BLaER1 treated with 17β-estradiol and CSF1 and Interleukin-3, amounts not matched to agents 10 nM and 100 nM (cell line): ENCODE data around the gene STK26.

Source experiments
- H3K27ac ChIP-seq, 11 experiments: shearing (Covaris generic); formaldehyde crosslinking; 2 replicates each; pipeline ENCODE4 v1.8.1; 2022
- H3K27me3 ChIP-seq, 11 experiments: shearing (Covaris generic); formaldehyde crosslinking; 2 replicates each; pipeline ENCODE4 v1.8.1; 2022
- H3K36me3 ChIP-seq, 11 experiments: shearing (Covaris generic); formaldehyde crosslinking; 2 replicates each; pipeline ENCODE4 v1.8.1; 2022
- H3K4me1 ChIP-seq, 10 experiments: shearing (Covaris generic); formaldehyde crosslinking; 2 replicates each; pipeline ENCODE4 v1.8.1; 2022
- H3K4me2 ChIP-seq, 11 experiments: shearing (Covaris generic); formaldehyde crosslinking; 2 replicates each; pipeline ENCODE4 v1.8.1; 2022
- H3K4me3 ChIP-seq, 10 experiments: shearing (Covaris generic); formaldehyde crosslinking; 2 replicates each; pipeline ENCODE4 v1.8.1; 2022
- H3K9ac ChIP-seq, 11 experiments: shearing (Covaris generic); formaldehyde crosslinking; 2 replicates each; pipeline ENCODE4 v1.8.1; 2022
- H3K9me3 ChIP-seq, 11 experiments: shearing (Covaris generic); formaldehyde crosslinking; replicated peaks in 1 of 11; 2 replicates each; pipeline ENCODE4 v1.8.1; 2022
- H4K20me1 ChIP-seq, 11 experiments: shearing (Covaris generic); formaldehyde crosslinking; 2 replicates each; pipeline ENCODE4 v1.8.1; 2022
- Cebpa-rat ChIP-seq, 11 experiments: shearing (Covaris generic); IDR thresholded peaks; 2 replicates each; pipeline ENCODE4 v1.8.1; 2022

STK26 gene

DNA sequence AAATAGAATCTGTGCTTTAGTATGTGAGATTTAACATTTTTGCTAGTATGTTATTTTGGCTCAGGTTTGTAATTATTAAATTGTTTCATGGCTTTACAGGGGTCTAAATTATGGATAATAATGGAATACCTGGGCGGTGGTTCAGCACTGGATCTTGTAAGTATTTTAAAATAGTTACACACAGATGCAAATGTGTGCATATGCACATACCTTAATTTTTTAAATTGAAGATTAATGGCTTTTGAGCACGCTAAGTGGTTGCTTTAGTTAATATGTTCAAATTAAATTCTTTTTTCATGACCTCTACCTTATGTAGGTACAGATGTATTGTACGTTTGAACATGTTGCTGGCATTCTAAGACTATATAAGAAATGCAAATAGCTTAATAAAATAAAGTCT is 40.2 kb downstream of the STK26 start:
- H4K20me1 ChIP-seq, result peaks cover 0 to 21% (median 0%) of the 10 kb centered on the region in 11 experiments; a peak in 11 of 22 replicates
- no peak overlapping the region for H3K27ac ChIP-seq
- no peak overlapping the region for H3K4me2 ChIP-seq
- peaks cover 0 to 66% (median 11%) of the 10 kb centered on the region in 11 experiments; a peak in 12 of 22 replicates for H3K36me3 ChIP-seq
- H3K4me1 ChIP-seq, result no peaks in the 10 kb centered on the region
- no peaks in the 10 kb centered on the region for H3K9me3 ChIP-seq
- no peak overlapping the region for H3K4me3 ChIP-seq
- TF ChIP-seq Cebpa-rat (IDR thresholded peaks at IDR 0.05), result no peak
- no peak overlapping the region for H3K9ac ChIP-seq
- peaks cover 95 to 100% (median 98%) of the 10 kb centered on the region in 11 experiments for H3K27me3 ChIP-seq

DNA sequence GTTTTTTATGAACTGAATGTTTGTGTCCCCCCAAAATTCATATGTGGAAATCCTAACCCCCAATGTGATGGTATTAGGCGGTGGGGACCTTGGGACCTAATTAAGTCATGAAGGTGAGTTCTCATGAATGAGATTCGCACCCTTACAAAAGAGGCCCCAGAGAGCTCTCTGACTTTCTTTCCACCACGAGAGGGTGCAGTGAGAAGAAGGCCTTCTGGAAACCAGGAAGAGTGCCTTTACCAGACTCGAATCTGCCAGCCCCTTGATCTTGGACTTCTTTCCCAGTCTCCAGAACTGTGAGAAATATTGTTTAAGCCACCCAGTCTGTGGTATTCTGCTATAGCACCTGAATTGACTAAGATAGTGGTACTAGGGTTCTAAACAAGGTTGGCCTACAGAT is 40.8 kb downstream of the STK26 start:
- Histone ChIP-seq H3K27me3 (peaks cover 95 to 100% (median 99%) of the 10 kb centered on the region in 11 experiments), H3K4me1 (no peaks in the 10 kb centered on the region), H4K20me1 (peaks cover 0 to 18% (median 0%) of the 10 kb centered on the region in 11 experiments; a peak in 10 of 22 replicates), H3K36me3 (peaks cover 0 to 71% (median 15%) of the 10 kb centered on the region in 11 experiments; a peak in 13 of 22 replicates), H3K9ac (no peak overlapping the region), H3K4me3 (no peak overlapping the region), H3K9me3 (no peaks in the 10 kb centered on the region; a peak in 1 of 22 replicates), H3K4me2 (no peak overlapping the region), H3K27ac (no peak overlapping the region)
- TF ChIP-seq Cebpa-rat (IDR thresholded peaks at IDR 0.05), result no peak

DNA sequence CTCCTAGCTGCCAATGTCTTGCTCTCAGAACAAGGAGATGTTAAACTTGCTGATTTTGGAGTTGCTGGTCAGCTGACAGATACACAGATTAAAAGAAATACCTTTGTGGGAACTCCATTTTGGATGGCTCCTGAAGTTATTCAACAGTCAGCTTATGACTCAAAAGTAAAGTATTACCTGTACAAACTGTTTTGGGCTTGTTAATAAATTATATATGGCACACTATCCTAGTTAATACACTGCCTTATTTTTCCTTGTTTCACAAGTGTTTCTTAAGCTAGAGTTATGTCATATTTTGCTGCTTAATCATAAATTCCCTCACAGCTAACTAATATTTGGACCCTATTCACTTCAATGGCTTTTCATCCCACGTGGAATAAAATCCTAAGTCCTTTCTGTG is 45.3 kb downstream of the STK26 start:
- peaks cover 5 to 72% (median 26%) of the 10 kb centered on the region in 11 experiments; a peak in 15 of 22 replicates for H3K36me3 ChIP-seq
- H3K4me1 ChIP-seq, result no peaks in the 10 kb centered on the region
- H3K4me3 ChIP-seq, result no peak overlapping the region
- no peak overlapping the region for H3K9ac ChIP-seq
- no peaks in the 10 kb centered on the region; a peak in 1 of 22 replicates for H3K9me3 ChIP-seq
- no peak overlapping the region for H3K27ac ChIP-seq
- peaks cover 0 to 17% (median 0%) of the 10 kb centered on the region in 11 experiments; a peak in 4 of 22 replicates for H4K20me1 ChIP-seq
- no peak overlapping the region for H3K4me2 ChIP-seq
- no peak for TF ChIP-seq Cebpa-rat (IDR thresholded peaks at IDR 0.05)
- H3K27me3 ChIP-seq, result peaks cover 95 to 100% (median 97%) of the 10 kb centered on the region in 11 experiments

DNA sequence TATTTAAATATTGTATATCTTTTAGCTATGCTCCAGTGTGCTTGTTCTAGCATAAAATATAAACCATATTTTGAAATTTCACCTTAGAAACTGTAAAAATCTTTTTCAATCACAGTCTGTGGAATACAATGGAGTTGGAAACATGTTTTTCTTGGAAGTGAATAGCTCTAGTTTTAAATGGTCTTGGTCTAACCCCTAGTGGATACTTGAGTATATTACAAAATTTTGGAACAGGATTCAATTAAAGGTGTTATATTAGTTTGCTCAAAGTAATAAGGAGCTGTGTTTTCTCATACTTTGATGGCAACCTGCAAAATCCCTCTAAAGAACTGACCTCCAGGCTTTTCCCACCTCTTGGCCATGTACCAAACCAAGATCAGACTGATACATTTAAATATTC is 48.2 kb downstream of the STK26 start:
- peaks cover 87 to 100% (median 97%) of the 10 kb centered on the region in 11 experiments for H3K27me3 ChIP-seq
- H3K4me1 ChIP-seq, result no peaks in the 10 kb centered on the region
- peaks cover 0 to 21% (median 0%) of the 10 kb centered on the region in 11 experiments; a peak in 4 of 22 replicates for H4K20me1 ChIP-seq
- no peak overlapping the region for H3K9ac ChIP-seq
- no peak overlapping the region for H3K27ac ChIP-seq
- H3K9me3 ChIP-seq, result no peaks in the 10 kb centered on the region; a peak in 1 of 22 replicates
- no peak overlapping the region for H3K4me3 ChIP-seq
- peaks cover 5 to 70% (median 29%) of the 10 kb centered on the region in 11 experiments; a peak in 15 of 22 replicates for H3K36me3 ChIP-seq
- TF ChIP-seq Cebpa-rat (IDR thresholded peaks at IDR 0.05), result no peak
- no peak overlapping the region for H3K4me2 ChIP-seq

DNA sequence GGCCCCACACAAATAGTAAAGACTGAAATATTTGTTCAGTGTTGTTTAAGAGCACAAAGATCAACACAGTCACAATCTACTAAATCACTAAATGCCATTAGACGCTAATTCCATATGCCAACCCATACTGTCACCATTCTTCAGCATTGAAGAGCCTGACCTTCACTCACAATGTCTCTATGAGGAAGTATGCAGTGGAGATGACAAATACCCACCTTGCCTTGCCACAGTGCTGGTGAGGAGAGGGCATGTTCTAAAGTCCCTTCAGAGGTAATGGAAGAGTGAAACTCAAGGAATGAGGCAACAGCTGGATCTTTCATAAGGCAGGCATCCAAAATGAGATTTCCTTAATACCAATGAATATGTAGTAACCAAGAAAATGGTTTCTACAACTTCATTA is 54.3 kb downstream of the STK26 start:
- Histone ChIP-seq H3K9ac (no peak overlapping the region), H3K36me3 (peaks cover 0 to 30% (median 14%) of the 10 kb centered on the region in 11 experiments; a peak in 11 of 22 replicates), H3K27me3 (peaks cover 91 to 100% (median 99%) of the 10 kb centered on the region in 11 experiments), H3K9me3 (no peaks in the 10 kb centered on the region; a peak in 1 of 22 replicates), H3K4me3 (no peak overlapping the region), H4K20me1 (peaks cover 0 to 10% (median 0%) of the 10 kb centered on the region in 11 experiments; a peak in 2 of 22 replicates), H3K4me1 (no peaks in the 10 kb centered on the region), H3K4me2 (no peak overlapping the region), H3K27ac (no peak overlapping the region)
- no peak for TF ChIP-seq Cebpa-rat (IDR thresholded peaks at IDR 0.05)

DNA sequence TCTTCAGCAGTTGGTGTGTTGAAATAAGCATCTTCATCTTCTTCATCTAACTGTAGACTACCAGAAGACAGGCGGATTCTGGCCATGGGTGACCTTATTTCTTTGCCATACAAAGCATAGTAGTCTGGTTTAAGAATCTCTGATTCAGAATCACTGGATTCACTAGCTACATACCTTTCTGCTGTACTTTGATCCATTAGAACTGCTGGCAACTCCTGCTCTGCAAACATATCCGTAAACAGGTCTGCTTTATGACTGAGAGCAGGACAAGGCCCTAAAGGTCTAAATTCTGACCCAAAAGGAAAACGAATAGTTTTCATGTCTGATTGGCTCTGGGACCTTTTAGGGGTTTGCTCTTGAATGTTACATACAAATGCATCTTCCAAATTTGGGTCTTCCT is 54.8 kb downstream of the STK26 start:
- no peak overlapping the region for H3K4me2 ChIP-seq
- no peaks in the 10 kb centered on the region for H3K4me1 ChIP-seq
- H3K9me3 ChIP-seq, result no peaks in the 10 kb centered on the region; a peak in 1 of 22 replicates
- peaks cover 0 to 10% (median 0%) of the 10 kb centered on the region in 11 experiments; a peak in 2 of 22 replicates for H4K20me1 ChIP-seq
- peaks cover 91 to 100% (median 99%) of the 10 kb centered on the region in 11 experiments for H3K27me3 ChIP-seq
- TF ChIP-seq Cebpa-rat (IDR thresholded peaks at IDR 0.05), result no peak
- no peak overlapping the region for H3K4me3 ChIP-seq
- peaks cover 0 to 25% (median 13%) of the 10 kb centered on the region in 11 experiments; a peak in 11 of 22 replicates for H3K36me3 ChIP-seq
- H3K27ac ChIP-seq, result no peak overlapping the region
- no peak overlapping the region for H3K9ac ChIP-seq

DNA sequence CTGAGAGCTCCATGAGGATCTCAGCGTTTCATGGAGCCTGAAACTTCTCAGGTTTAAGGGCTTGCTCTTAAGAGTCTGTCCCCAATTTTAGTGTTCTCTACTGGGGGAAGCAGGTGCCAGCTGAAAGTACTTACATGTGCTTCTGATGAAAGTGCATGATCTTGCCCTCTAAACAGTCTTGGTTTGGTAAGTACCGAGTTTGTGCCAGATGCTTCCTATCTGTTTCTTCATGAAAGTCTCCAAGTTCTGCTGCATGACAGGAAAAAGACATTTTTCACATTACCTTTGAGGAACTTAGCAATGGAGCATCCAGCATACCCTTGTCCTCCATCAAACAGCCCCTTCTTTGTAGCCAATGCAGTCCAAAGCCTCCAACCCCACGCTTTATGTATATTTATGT is 62.7 kb downstream of the STK26 start:
- H3K4me1 ChIP-seq, result peaks cover 0 to 11% (median 2%) of the 10 kb centered on the region in 10 experiments; a peak in 7 of 20 replicates
- H3K9ac ChIP-seq, result no peak overlapping the region
- 0 out of 22 replicates have a peak, but pooled peaks cover 0 to 3% (median 0%) of the 10 kb centered on the region in 11 experiments for H4K20me1 ChIP-seq
- peaks cover 91 to 100% (median 99%) of the 10 kb centered on the region in 11 experiments for H3K27me3 ChIP-seq
- H3K27ac ChIP-seq, result no peak overlapping the region
- H3K4me3 ChIP-seq, result no peak overlapping the region
- H3K9me3 ChIP-seq, result no peaks in the 10 kb centered on the region
- no peaks in the 10 kb centered on the region for H3K36me3 ChIP-seq
- no peak overlapping the region for H3K4me2 ChIP-seq
- TF ChIP-seq Cebpa-rat (IDR thresholded peaks at IDR 0.05), result no peak

DNA sequence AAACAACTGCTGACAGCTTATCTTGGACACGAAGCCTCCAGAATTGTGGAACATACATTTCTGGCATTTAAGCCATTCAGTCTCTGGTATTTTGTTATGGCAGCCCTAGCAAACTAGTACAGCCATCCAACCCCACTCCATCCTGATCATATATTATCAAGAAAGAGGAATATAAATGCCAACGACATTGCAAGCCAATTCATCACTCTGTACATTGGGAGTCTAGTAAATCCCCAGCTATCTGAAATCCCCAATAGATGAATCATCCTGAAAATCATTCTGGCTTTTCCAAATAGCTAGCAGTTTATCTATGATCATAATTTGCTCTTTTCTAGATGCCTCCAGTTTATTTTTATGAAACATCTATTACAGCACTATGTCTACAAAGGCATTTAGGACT is 63.6 kb downstream of the STK26 start:
- Histone ChIP-seq H4K20me1 (peaks cover 0 to 3% (median 0%) of the 10 kb centered on the region in 11 experiments; a peak in 1 of 22 replicates), H3K4me1 (peaks cover 0 to 11% (median 5%) of the 10 kb centered on the region in 10 experiments; a peak in 7 of 20 replicates), H3K4me2 (peak overlapping the region in 1 of 11 experiments; percentile 26; a peak in 1 of 22 replicates), H3K36me3 (no peaks in the 10 kb centered on the region), H3K27ac (no peak overlapping the region), H3K27me3 (peaks cover 91 to 100% (median 99%) of the 10 kb centered on the region in 11 experiments), H3K4me3 (no peak overlapping the region), H3K9ac (no peak overlapping the region), H3K9me3 (no peaks in the 10 kb centered on the region)
- no peak for TF ChIP-seq Cebpa-rat (IDR thresholded peaks at IDR 0.05)

DNA sequence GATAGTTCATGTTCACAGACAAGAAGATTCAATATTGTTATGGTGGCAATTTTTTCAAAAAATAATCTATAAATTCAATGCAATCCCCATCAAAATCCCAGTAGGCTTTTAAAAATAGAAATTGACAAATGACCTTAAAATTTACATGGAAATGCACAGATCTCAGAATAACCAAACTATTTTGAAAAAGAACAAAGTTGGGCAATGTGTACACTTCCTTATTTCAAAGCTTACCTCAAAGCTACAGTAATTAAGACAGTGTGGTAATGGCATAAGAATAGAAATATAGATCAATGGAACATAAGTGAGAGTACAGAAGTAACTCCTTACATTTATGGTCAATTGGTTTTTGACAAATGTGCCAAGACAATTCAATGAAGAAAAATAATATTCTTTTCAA is 65.8 kb downstream of the STK26 start:
- no peaks in the 10 kb centered on the region for H3K9me3 ChIP-seq
- no peak overlapping the region for H3K4me2 ChIP-seq
- H3K27me3 ChIP-seq, result peaks cover 91 to 100% (median 99%) of the 10 kb centered on the region in 11 experiments
- no peaks in the 10 kb centered on the region for H3K36me3 ChIP-seq
- H3K9ac ChIP-seq, result no peak overlapping the region
- peaks cover 0 to 10% (median 0%) of the 10 kb centered on the region in 11 experiments; a peak in 4 of 22 replicates for H4K20me1 ChIP-seq
- no peak overlapping the region for H3K27ac ChIP-seq
- TF ChIP-seq Cebpa-rat (IDR thresholded peaks at IDR 0.05), result no peak
- no peak overlapping the region for H3K4me3 ChIP-seq
- peaks cover 0 to 11% (median 5%) of the 10 kb centered on the region in 10 experiments; a peak in 7 of 20 replicates for H3K4me1 ChIP-seq
